ENCODE results near the gene EBLN2.

EBLN2 gene

DNA sequence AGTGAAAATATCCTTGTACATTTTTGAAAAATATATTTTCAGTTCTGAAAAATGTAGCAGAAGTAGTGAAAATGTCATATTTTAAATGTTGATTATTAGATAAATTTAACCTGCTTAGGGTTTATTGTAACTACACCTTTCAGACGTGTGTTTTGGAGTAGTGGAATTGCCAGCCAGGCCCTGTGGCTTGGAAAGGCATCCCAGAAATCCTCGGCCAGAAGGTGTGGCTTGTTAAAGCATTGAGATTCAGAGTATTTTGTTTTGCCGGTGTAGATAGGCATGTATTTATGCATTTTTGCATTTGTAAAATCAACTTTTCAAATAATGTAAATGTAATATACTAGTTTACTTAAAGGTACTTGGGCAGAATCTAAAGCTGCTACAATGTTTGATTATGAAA, 7.0 kb downstream of the EBLN2 start:
- no peaks in the 10 kb centered on the region for H3K9me3 ChIP-seq (ENCODE audit: control insufficient read depth, insufficient read depth, low read length)
- peaks cover 9% of the 10 kb centered on the region for H3K36me3 ChIP-seq (ENCODE audit: control insufficient read depth, insufficient read depth, low read length)
- no peak overlapping the region for H3K4me3 ChIP-seq (ENCODE audit: low read depth, low read length)
- H3K9ac ChIP-seq (ENCODE audit: low read depth, low read length) = no peak overlapping the region
- no peaks in the 10 kb centered on the region for H3K27me3 ChIP-seq (ENCODE audit: control insufficient read depth, insufficient read depth, low read length)
- peaks cover 5% of the 10 kb centered on the region for H3K4me1 ChIP-seq (ENCODE audit: control insufficient read depth, insufficient read depth, low read length)

DNA sequence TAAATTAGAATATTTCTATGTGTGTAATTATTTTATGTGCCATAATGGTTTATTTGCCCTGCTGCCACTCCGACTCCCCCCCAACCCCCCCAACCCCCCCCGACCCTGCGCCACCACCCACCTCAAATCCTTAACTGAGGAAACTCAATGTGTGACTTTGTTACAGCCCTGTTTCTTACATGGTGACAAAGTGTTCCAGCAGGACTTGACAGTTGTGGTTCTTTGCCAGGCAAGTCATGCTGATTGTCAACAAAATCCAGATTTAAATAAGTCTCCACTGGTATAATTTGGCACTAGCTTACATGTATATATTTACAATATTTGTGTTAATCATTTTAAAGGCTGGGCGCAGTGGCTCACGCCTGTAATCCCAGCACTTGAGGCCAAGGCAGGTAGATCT, 7.7 kb downstream of the EBLN2 start:
- no peaks in the 10 kb centered on the region for H3K27me3 ChIP-seq (ENCODE audit: control insufficient read depth, insufficient read depth, low read length)
- peaks cover 5% of the 10 kb centered on the region for H3K4me1 ChIP-seq (ENCODE audit: control insufficient read depth, insufficient read depth, low read length)
- no peak overlapping the region for H3K9ac ChIP-seq (ENCODE audit: low read depth, low read length)
- no peak overlapping the region for H3K4me3 ChIP-seq (ENCODE audit: low read depth, low read length)
- peaks cover 9% of the 10 kb centered on the region for H3K36me3 ChIP-seq (ENCODE audit: control insufficient read depth, insufficient read depth, low read length)
- H3K9me3 ChIP-seq (ENCODE audit: control insufficient read depth, insufficient read depth, low read length) = no peaks in the 10 kb centered on the region

DNA sequence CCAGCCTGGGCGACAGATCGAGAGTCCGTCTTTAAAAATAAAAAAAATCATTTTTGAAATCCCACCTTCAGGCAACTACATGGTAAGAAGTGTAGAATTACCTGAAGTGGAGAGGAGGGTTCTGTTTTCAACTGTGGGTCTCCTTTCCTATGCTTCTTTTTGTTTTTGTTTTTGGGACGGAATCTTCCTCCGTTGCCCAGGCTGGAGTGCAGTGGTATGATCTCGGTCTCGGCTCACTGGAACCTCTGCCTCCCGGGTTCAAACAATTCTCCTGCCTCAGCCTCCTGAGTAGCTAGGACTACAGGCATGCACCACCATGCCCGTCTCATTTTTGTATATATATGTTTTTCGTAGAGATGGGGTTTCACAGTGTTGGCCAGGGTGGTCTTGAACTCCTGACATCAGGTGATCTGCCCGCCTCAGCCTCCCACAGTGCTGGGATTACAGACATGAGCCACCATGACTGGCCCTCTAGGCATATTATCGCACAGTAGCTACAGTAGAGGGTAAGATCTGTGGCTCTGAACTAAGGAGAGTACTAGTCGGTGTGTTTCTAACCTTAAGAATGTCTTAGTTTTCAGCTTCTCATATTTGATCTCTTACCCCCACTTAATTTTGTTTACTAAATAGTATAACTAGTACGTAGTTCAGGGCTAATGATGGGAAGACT, 8.5 kb downstream of the EBLN2 start:
- no peaks in the 10 kb centered on the region for H3K9me3 ChIP-seq (ENCODE audit: control insufficient read depth, insufficient read depth, low read length)
- no peak overlapping the region for H3K9ac ChIP-seq (ENCODE audit: low read depth, low read length)
- peaks cover 7% of the 10 kb centered on the region for H3K36me3 ChIP-seq (ENCODE audit: control insufficient read depth, insufficient read depth, low read length)
- H3K4me1 ChIP-seq (ENCODE audit: control insufficient read depth, insufficient read depth, low read length) = peaks cover 5% of the 10 kb centered on the region
- H3K27me3 ChIP-seq (ENCODE audit: control insufficient read depth, insufficient read depth, low read length) = no peaks in the 10 kb centered on the region
- no peak overlapping the region for H3K4me3 ChIP-seq (ENCODE audit: low read depth, low read length)

DNA sequence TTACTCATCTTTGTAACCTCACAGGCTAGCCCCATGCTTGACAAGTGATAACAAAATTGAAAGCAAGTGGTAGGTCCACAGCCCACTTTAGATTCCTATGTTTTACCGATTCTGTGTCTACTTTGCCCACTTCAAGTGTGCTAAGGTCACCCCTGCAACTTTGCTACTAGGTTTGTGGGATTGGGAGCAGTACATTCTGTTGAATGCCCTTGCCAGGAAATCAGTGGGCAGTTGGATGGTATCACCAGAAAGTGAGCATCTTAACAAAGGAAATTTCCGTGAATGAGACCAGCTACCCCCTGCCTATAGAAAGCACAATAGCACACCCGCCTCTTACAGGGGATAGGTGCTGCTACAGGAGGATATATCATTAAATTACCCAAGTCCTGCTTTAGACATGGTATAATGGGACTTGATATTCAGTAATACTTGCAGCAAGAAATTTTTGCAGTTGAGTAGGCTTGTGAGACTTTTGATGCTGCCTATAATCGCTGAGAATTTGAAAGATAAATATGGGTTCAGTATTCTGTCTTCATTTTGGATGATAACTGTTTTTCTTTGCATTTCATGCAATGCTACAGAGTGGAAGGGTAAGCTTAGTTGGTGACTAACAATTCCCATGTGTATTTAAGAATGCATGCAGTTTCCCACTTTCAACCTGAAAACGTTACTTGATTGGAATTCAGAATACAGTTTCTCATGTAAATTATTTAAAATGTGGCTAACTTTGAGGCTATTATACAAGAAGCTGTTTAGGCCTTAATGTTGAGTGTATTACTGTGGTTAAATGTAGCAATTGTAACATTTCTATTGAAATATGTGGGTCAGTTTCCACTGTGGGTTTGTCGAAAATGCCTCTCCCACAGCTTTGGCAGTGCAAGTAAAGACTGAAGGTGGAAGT, 9.5 kb downstream of the EBLN2 start:
- H3K27me3 ChIP-seq (ENCODE audit: control insufficient read depth, insufficient read depth, low read length) = no peaks in the 10 kb centered on the region

DNA sequence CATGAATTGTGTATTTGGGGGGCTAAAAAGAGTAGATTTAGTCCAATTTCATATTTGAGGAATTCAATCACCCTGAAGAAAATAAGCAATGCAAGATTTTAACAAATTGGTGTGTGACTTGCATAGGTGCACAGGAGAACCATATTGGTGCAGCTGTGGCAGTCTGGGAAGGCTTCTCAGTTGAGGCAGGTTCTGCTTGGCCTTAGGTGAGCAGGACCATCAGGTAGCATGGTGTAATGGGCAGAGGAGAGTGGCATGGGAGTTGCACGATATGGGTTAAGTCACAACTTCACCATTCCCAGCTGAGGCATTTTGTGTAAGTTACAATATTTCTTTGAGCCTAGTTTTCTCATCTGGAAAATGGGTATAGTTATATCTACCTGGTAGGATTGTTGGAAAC, 10.5 kb downstream of the EBLN2 start:
- no peak overlapping the region for H3K4me3 ChIP-seq (ENCODE audit: low read depth, low read length)
- H3K4me1 ChIP-seq (ENCODE audit: control insufficient read depth, insufficient read depth, low read length) = peaks cover 5% of the 10 kb centered on the region
- H3K9me3 ChIP-seq (ENCODE audit: control insufficient read depth, insufficient read depth, low read length) = no peaks in the 10 kb centered on the region
- H3K9ac ChIP-seq (ENCODE audit: low read depth, low read length) = no peak overlapping the region
- no peaks in the 10 kb centered on the region for H3K27me3 ChIP-seq (ENCODE audit: control insufficient read depth, insufficient read depth, low read length)
- no peaks in the 10 kb centered on the region for H3K36me3 ChIP-seq (ENCODE audit: control insufficient read depth, insufficient read depth, low read length)

More for the DNA sequence above, 9.5 kb downstream of the EBLN2 start:
- Histone ChIP-seq H3K9me3 (ENCODE audit: control insufficient read depth, insufficient read depth, low read length) (no peaks in the 10 kb centered on the region), H3K4me3 (ENCODE audit: low read depth, low read length) (no peak overlapping the region), H3K4me1 (ENCODE audit: control insufficient read depth, insufficient read depth, low read length) (peaks cover 5% of the 10 kb centered on the region), H3K36me3 (ENCODE audit: control insufficient read depth, insufficient read depth, low read length) (no peaks in the 10 kb centered on the region), H3K9ac (ENCODE audit: low read depth, low read length) (no peak overlapping the region)

DNA sequence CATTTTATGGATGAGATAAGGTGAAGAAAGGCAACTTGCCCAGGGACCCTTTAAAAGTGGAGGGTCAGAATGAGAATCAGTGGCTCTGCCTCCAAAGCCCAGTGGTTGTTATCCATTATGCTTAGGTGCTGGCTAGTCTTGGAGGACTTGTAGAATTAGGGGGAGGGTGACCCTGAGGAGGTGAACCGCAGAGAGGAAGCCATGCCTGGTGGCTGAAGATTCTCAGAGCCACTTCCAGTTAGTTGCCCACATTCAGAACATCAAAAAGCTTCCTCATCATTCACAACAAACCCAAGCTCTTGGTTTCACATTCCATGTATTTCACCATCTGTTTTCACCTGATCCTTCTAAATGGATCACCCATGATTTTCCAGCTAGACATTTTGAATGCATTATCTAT, 11.2 kb downstream of the EBLN2 start:
- Histone ChIP-seq H3K27me3 (ENCODE audit: control insufficient read depth, insufficient read depth, low read length) (no peaks in the 10 kb centered on the region), H3K4me1 (ENCODE audit: control insufficient read depth, insufficient read depth, low read length) (peaks cover 5% of the 10 kb centered on the region), H3K9me3 (ENCODE audit: control insufficient read depth, insufficient read depth, low read length) (no peaks in the 10 kb centered on the region), H3K4me3 (ENCODE audit: low read depth, low read length) (no peak overlapping the region), H3K36me3 (ENCODE audit: control insufficient read depth, insufficient read depth, low read length) (no peaks in the 10 kb centered on the region), H3K9ac (ENCODE audit: low read depth, low read length) (no peak overlapping the region)

DNA sequence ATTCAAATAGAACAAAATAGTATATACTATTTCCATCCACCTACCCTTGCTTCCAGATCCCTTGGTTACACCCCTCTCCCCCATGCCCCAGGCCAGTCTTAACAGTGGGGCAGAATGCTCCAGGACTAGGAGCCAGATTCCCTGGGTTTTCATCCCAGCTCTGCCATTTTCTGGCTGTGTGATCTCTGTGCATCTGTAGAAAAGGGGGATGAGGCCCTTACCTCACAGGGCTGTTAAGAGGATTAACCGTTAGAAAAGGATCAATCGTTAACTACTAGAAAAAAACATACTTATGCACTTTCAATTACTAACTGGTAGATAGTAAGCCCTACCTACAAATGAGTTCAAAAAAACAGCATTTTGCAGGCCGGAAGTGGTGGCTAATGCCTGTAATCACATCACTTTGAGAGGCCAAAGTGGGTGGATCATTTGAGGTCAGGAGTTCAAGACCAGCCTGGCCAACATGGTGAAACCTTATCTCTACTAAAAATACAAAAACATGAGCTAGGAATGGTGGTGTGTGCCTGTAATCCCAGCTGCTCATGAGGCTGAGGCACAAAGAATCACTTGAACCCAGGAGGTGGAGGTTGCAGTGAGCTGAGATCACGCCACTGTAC, 11.7 kb downstream of the EBLN2 start:
- Histone ChIP-seq H3K27me3 (ENCODE audit: control insufficient read depth, insufficient read depth, low read length) (no peaks in the 10 kb centered on the region), H3K9me3 (ENCODE audit: control insufficient read depth, insufficient read depth, low read length) (no peaks in the 10 kb centered on the region), H3K4me1 (ENCODE audit: control insufficient read depth, insufficient read depth, low read length) (peaks cover 5% of the 10 kb centered on the region), H3K36me3 (ENCODE audit: control insufficient read depth, insufficient read depth, low read length) (no peaks in the 10 kb centered on the region), H3K9ac (ENCODE audit: low read depth, low read length) (no peak overlapping the region), H3K4me3 (ENCODE audit: low read depth, low read length) (no peak overlapping the region)

DNA sequence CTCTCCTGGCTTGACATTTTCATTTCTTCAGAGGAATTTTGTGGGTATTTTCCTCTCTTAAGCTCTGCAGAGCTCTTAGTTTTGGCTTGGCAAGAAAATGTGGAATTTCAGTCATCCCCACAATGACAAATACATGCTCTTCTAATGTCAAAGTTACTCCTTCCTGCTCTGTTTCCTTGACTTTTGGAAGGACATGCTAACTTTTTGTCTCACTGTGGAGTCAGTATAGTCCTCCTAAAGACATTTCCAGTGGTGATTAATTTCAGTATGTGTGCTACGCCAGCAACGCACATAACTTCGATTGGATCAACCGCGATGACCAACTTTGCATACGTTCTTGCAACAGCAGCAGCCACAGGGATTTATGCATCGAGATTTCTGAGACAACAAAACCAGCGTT, 13.3 kb downstream of the EBLN2 start:
- no peaks in the 10 kb centered on the region for H3K36me3 ChIP-seq (ENCODE audit: control insufficient read depth, insufficient read depth, low read length)
- peaks cover 5% of the 10 kb centered on the region for H3K4me1 ChIP-seq (ENCODE audit: control insufficient read depth, insufficient read depth, low read length)
- no peak overlapping the region for H3K4me3 ChIP-seq (ENCODE audit: low read depth, low read length)
- H3K9me3 ChIP-seq (ENCODE audit: control insufficient read depth, insufficient read depth, low read length) = no peaks in the 10 kb centered on the region
- H3K27me3 ChIP-seq (ENCODE audit: control insufficient read depth, insufficient read depth, low read length) = no peaks in the 10 kb centered on the region
- H3K9ac ChIP-seq (ENCODE audit: low read depth, low read length) = no peak overlapping the region

DNA sequence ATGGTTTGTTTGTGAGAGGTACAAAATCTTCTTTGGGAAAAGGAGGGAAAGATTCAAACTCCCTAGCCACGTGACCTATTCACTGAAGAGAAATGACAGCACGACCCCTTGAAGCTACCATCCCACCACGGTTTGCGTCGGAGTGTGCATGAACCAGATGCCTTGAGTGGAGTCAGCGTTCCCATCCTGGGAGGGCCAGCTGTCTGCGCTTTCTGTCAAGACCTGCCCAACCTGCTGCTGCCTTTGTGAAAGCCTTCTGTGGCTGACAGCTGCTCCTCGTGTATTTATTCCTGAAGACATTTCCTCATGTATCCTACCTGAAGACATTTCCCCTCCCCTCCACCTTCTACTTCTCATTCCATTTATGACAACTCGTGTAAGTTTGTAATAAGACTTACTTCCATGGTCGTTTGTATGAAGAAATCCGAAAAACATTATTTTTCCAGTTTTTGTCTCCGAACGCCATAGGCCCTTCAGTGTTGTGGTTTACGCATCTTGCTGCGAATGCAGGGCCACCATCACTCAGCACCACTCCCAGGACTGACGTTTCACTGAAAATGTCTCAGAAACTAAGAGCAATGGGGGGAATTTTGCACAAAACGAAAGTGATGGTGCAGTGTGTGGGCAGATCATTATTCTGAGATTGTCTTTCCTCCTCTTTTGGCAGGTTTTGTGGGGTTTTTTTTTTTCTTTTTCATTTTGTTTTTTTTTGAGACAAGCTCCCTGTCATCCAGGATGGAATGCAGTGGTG, 18.9 kb downstream of the EBLN2 start:
- Histone ChIP-seq H3K4me1 (ENCODE audit: control insufficient read depth, insufficient read depth, low read length) (no peaks in the 10 kb centered on the region), H3K36me3 (ENCODE audit: control insufficient read depth, insufficient read depth, low read length) (no peaks in the 10 kb centered on the region), H3K27me3 (ENCODE audit: control insufficient read depth, insufficient read depth, low read length) (no peaks in the 10 kb centered on the region), H3K9ac (ENCODE audit: low read depth, low read length) (no peak overlapping the region), H3K9me3 (ENCODE audit: control insufficient read depth, insufficient read depth, low read length) (no peaks in the 10 kb centered on the region), H3K4me3 (ENCODE audit: low read depth, low read length) (no peak overlapping the region)

DNA sequence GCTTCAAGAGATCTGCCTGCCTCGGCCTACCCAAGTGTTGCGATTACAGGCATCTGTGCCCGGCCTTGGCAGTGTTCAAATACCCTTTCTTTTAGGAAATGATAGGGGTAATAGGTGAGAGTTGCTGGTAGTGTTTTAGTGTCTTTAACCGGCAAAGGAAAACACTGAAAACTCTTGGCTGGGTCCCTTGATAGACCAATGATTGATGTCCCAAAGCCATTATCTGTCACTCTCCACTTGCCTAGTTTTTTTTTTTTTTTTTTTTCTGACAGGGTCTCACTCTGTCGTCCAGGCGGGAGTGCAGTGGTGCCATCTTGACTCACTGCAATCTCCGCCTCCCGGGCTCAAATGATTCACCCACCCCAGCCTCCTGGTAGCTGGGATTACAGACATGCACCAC, 19.7 kb downstream of the EBLN2 start:
- Histone ChIP-seq H3K4me3 (ENCODE audit: low read depth, low read length) (no peak overlapping the region), H3K36me3 (ENCODE audit: control insufficient read depth, insufficient read depth, low read length) (no peaks in the 10 kb centered on the region), H3K27me3 (ENCODE audit: control insufficient read depth, insufficient read depth, low read length) (no peaks in the 10 kb centered on the region), H3K4me1 (ENCODE audit: control insufficient read depth, insufficient read depth, low read length) (no peaks in the 10 kb centered on the region), H3K9me3 (ENCODE audit: control insufficient read depth, insufficient read depth, low read length) (no peaks in the 10 kb centered on the region), H3K9ac (ENCODE audit: low read depth, low read length) (no peak overlapping the region)

DNA sequence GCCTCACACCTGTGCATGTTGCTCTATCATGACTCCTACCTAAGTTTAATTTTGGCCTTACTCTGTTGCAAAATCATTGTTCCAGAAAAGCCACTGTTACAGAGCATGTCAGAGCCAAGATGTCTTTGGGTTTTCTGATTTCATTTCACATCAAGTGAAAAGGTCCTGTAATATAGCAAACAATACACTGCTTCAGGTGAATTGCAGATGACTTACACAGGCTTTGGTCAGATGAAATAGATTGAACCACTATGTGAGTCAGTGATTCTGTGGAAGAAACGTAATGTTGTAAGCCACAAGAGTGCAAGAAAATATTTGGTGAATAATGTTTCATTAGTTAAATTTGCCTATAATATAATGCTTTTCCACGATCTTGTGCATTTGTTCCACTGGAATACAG, 22.7 kb downstream of the EBLN2 start:
- Histone ChIP-seq H3K9ac (ENCODE audit: low read depth, low read length) (no peak overlapping the region), H3K36me3 (ENCODE audit: control insufficient read depth, insufficient read depth, low read length) (no peaks in the 10 kb centered on the region), H3K9me3 (ENCODE audit: control insufficient read depth, insufficient read depth, low read length) (no peaks in the 10 kb centered on the region), H3K27me3 (ENCODE audit: control insufficient read depth, insufficient read depth, low read length) (no peaks in the 10 kb centered on the region), H3K4me1 (ENCODE audit: control insufficient read depth, insufficient read depth, low read length) (no peaks in the 10 kb centered on the region), H3K4me3 (ENCODE audit: low read depth, low read length) (no peak overlapping the region)
